Fibroblast of gingiva (primary cell): ENCODE measurements around the gene PCDHB16.

Experiments used
- DNase-seq: peaks from one replicate; pipeline ENCODE4 v3.0.0-alpha.2; 2011; ENCODE audit warnings: low read depth

The PCDHB16 gene

DNA sequence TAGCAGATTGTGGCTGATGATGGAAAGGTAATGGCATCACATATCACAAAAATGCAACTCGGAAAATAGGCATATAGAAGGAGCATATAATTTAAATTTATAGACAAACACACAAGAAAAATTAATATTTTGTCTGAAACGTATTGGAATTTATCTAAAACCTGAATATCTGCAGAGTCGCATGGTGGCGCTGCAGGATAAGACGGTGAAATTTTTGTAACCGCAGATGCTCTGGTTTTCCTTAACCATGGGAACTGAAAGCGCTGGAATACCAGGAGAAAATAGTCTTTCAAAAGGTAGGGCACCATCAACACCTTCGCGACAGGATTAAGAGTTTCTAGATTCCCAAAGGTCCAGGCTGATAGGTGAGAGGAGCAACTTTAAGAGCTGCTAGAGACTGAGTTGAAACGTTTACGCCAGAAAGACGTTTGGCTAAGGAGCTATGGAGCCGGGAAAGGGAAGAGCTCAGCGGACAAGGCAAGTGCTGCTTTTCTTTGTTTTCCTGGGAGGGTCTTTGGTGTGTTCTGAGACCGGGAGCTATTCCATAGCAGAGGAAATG, 52.0 kb downstream of the PCDHB16 start:
- no peak for DNase-seq
